Activated naive CD4-positive, alpha-beta T cell treated with anti-CD3 and anti-CD28 coated beads, Interleukin-2, amount 50 U/mL, for 24 hours (primary cell): ENCODE measurements around the gene RRAS2.
"Not testable (repeated sequence)": the region's sequence is repeated elsewhere in the genome, so short reads cannot be mapped to it uniquely, and the experiment has no call there.

Experiments used
- H3K27ac Mint-ChIP-seq: one replicate; pipeline ENCODE4 v1.8.0; 2021; ENCODE audit warnings: mild to moderate bottlenecking, mixed read lengths
- H3K27me3 Mint-ChIP-seq: one replicate; pipeline ENCODE4 v1.8.0; 2021; ENCODE audit warnings: mixed read lengths
- H3K36me3 Mint-ChIP-seq: one replicate; pipeline ENCODE4 v1.8.0; 2021; ENCODE audit warnings: mixed read lengths
- H3K4me1 Mint-ChIP-seq: one replicate; pipeline ENCODE4 v1.8.0; 2021; ENCODE audit warnings: mixed read lengths
- H3K4me3 Mint-ChIP-seq: one replicate; pipeline ENCODE4 v1.8.0; 2021; ENCODE audit warnings: mild to moderate bottlenecking, mixed read lengths
- H3K9me3 Mint-ChIP-seq: one replicate; pipeline ENCODE4 v1.8.0; 2021; ENCODE audit warnings: mixed read lengths

Gene RRAS2

GRCh38 chr11:14358729-14359439, at the start of gene RRAS2:
Gene RRAS2 (minus strand): TSS chr11:14359183. CDS start chr11:14358870, 313 bp downstream.
- H3K27me3 Mint-ChIP-seq: no peaks in the 10 kb centered on the region

GRCh38 chr11:14408612-14409011, 49.6 kb upstream of the RRAS2 start:
- Mint-ChIP-seq H3K9me3 (no peaks in the 10 kb centered on the region), H3K4me3 (no peak overlapping the region), H3K4me1 (peaks cover 8% of the 10 kb centered on the region), H3K36me3 (no peaks in the 10 kb centered on the region), H3K27me3 (no peaks in the 10 kb centered on the region), H3K27ac (no peak overlapping the region)

More at GRCh38 chr11:14358729-14359439, at the start of gene RRAS2:
- H3K4me3 Mint-ChIP-seq: peak within 1 kb of the TSS; percentile 99
- H3K27ac Mint-ChIP-seq: peak within 1 kb of the TSS; percentile 99
- H3K4me1 Mint-ChIP-seq: peaks cover 37% of the 10 kb centered on the region
- H3K9me3 Mint-ChIP-seq: no peaks in the 10 kb centered on the region
- H3K36me3 Mint-ChIP-seq: peaks cover 13% of the 10 kb centered on the region

DNA sequence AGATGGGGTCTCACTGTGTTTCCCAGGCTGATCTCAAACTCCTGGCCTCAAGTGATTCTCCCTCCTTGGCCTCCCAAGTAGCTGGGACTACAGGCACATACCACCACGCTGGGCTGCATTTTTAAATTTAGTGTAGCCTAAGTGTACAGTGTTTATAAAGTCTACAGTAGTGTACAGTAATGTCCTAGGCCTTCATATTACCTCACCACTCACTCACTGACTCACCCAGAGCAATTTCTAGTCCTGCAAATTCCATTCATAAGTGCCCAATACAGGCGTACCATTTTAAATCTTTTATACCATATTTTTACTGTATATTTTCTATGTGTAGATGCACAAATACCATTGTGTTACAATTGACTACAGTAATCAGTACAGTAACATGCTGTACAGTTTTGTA, 47.1 kb upstream of the RRAS2 start:
- H3K27ac Mint-ChIP-seq, H3K4me3 Mint-ChIP-seq, H3K36me3 Mint-ChIP-seq, H3K4me1 Mint-ChIP-seq, H3K27me3 Mint-ChIP-seq, H3K9me3 Mint-ChIP-seq: not testable (repeated sequence)

- not testable (repeated sequence) for H3K27me3 Mint-ChIP-seq, H3K9me3 Mint-ChIP-seq, H3K4me3 Mint-ChIP-seq, H3K27ac Mint-ChIP-seq, H3K36me3 Mint-ChIP-seq, H3K4me1 Mint-ChIP-seq
Measured at GRCh38 chr11:14403528-14403927, 44.5 kb upstream of the RRAS2 start.

DNA sequence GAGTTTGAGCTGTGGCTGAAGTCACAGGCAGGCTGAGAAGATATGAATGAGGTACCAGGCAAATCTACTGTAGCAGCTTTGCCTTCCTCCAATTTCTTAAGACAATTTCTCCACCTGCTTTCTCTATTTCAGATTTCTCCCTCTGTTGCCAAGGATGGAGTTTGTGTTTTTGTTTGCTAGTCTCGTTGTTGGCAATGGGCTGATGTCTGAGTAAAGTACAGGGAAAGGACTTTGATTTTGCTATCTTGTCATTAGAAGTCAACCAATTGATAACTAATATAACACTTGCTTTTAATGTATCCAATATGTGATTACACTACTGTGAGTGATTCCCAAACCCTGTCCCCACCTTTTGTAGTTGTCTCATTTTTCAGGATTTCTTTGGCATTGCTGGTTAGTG, 40.1 kb upstream of the RRAS2 start:
- Mint-ChIP-seq H3K36me3 (no peaks in the 10 kb centered on the region), H3K9me3 (no peaks in the 10 kb centered on the region), H3K27ac (no peak overlapping the region), H3K4me3 (no peak overlapping the region), H3K4me1 (no peaks in the 10 kb centered on the region), H3K27me3 (no peaks in the 10 kb centered on the region)

GRCh38 chr11:14396273-14396672, 37.3 kb upstream of the RRAS2 start:
- H3K27ac Mint-ChIP-seq: no peak overlapping the region
- H3K4me1 Mint-ChIP-seq: peaks cover 4% of the 10 kb centered on the region
- H3K27me3 Mint-ChIP-seq: no peaks in the 10 kb centered on the region
- H3K36me3 Mint-ChIP-seq: no peaks in the 10 kb centered on the region
- H3K4me3 Mint-ChIP-seq: no peak overlapping the region
- no peaks in the 10 kb centered on the region for H3K9me3 Mint-ChIP-seq

- Mint-ChIP-seq H3K36me3 (no peaks in the 10 kb centered on the region), H3K27me3 (no peaks in the 10 kb centered on the region), H3K4me3 (no peak overlapping the region), H3K4me1 (peaks cover 4% of the 10 kb centered on the region), H3K27ac (no peak overlapping the region), H3K9me3 (no peaks in the 10 kb centered on the region)
Measured at GRCh38 chr11:14393889-14394288, 34.9 kb upstream of the RRAS2 start.

DNA sequence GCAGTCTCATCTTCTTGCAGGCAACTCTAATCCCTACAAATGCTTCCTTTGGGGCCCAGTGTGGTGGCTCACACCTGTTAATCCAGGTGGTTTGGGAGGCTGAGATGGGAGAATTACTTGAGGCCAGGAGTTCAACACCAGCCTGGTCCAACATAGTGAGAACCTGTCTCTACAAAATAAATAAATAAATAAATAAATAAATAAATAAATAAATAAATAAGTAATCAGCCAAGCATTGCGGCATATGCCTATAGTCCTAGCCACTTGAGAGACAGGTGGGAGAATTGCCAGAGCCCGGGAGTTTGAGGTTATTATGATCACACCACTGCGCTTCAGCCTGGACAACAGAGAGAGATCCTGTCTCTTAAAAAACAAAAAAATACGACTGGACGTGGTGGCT, 34.1 kb upstream of the RRAS2 start:
- Mint-ChIP-seq H3K4me3 (no peak overlapping the region), H3K27ac (no peak overlapping the region), H3K36me3 (no peaks in the 10 kb centered on the region)

DNA sequence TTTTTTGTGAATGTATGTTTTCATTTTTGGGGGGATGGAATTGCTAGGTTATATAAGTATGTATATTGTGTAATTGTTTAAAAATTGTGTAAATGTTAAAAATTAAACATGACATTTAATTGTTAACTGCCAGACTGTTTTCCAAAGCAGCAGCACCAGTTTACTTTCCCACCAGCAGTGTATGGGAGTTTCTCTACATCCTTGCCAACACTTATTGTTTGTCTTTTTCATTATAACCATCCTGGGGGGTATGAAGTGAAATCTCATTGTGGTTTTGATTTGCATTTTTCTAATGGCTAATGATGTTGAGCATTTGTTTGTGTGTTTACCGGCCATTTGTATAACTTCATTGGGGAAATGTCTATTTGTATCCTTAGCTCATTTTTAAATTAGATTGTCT, 31.7 kb upstream of the RRAS2 start:
- Mint-ChIP-seq H3K9me3 (no peaks in the 10 kb centered on the region), H3K36me3 (no peaks in the 10 kb centered on the region), H3K4me3 (no peak overlapping the region), H3K27ac (no peak overlapping the region), H3K27me3 (no peaks in the 10 kb centered on the region), H3K4me1 (peaks cover 4% of the 10 kb centered on the region)

More for the DNA sequence above, 34.1 kb upstream of the RRAS2 start:
- Mint-ChIP-seq H3K9me3 (no peaks in the 10 kb centered on the region), H3K4me1 (peaks cover 4% of the 10 kb centered on the region), H3K27me3 (no peaks in the 10 kb centered on the region)

DNA sequence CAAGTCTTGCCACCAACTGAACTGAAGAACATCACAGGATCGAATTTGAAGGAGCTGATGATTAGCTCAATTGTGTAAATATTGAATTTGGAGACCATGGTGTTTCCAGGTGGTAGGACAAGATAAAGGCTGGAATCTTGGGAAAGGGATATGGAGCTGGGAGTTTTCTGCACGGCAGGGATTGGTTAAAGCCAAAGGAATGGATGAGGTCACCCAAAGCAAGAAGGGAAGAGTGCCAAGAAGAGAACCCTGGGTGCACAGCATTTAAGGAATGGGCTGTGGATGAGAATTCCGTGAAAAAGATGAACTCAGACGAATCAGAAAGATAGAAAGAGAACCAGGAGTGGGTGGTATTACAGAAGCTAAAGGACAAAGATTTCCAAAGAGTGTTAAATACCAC, 29.4 kb upstream of the RRAS2 start:
- H3K36me3 Mint-ChIP-seq: no peaks in the 10 kb centered on the region
- no peak overlapping the region for H3K27ac Mint-ChIP-seq
- H3K4me3 Mint-ChIP-seq: no peak overlapping the region
- H3K9me3 Mint-ChIP-seq: no peaks in the 10 kb centered on the region
- H3K4me1 Mint-ChIP-seq: no peaks in the 10 kb centered on the region
- H3K27me3 Mint-ChIP-seq: no peaks in the 10 kb centered on the region

GRCh38 chr11:14386895-14387480, 28.0 kb upstream of the RRAS2 start:
- Mint-ChIP-seq H3K36me3 (no peaks in the 10 kb centered on the region), H3K4me1 (no peaks in the 10 kb centered on the region), H3K9me3 (no peaks in the 10 kb centered on the region), H3K4me3 (no peak overlapping the region), H3K27me3 (peaks cover under 1% of the 10 kb centered on the region), H3K27ac (no peak overlapping the region)

GRCh38 chr11:14386081-14386480, 27.1 kb upstream of the RRAS2 start:
- Mint-ChIP-seq H3K36me3 (peaks cover 2% of the 10 kb centered on the region), H3K9me3 (no peaks in the 10 kb centered on the region), H3K4me1 (peaks cover 5% of the 10 kb centered on the region), H3K27ac (no peak overlapping the region), H3K4me3 (no peak overlapping the region), H3K27me3 (peaks cover 6% of the 10 kb centered on the region)

DNA sequence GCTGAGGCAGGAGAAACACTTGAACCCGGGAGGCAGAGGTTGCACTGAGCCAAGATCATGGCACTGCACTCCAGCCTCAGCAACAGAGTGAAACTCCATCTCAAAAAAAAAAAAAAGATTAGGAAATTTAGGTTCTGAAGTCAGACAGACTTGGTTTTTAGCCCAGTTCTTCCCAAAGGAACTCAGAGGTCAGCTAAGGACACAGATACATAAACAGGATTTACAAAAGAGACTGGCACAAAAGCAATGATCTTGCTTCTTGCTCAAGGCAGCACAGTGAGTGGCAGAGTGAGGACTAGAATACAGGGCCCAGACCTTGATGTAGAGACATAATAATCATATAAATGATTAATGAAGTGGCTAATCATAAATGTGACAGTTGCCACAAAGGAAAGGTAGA, 25.4 kb upstream of the RRAS2 start:
- Mint-ChIP-seq H3K36me3 (peaks cover 2% of the 10 kb centered on the region), H3K27me3 (peaks cover 10% of the 10 kb centered on the region), H3K9me3 (no peaks in the 10 kb centered on the region), H3K4me1 (peaks cover 5% of the 10 kb centered on the region), H3K27ac (no peak overlapping the region), H3K4me3 (no peak overlapping the region)

DNA sequence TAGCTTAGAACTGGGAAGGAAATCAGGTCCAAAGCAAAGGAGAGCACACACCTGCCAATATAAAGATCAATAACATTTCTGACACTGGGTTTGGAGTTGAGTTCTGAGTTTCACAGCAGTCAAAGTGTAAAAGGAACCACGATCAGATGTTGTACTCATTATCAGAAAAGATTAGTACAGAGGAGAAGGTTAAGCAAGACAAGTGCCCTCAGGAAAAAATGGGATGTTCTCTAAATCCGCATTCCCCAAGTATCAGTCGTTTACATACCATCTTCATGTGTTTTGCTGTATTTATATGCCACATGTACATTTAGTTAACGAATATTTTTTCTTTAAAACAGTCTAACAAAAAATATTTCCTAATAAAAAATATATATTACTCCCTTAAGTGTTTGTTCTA, 23.0 kb upstream of the RRAS2 start:
- Mint-ChIP-seq H3K4me1 (peaks cover 5% of the 10 kb centered on the region), H3K27ac (no peak overlapping the region), H3K9me3 (no peaks in the 10 kb centered on the region), H3K36me3 (peaks cover 2% of the 10 kb centered on the region), H3K4me3 (peak overlapping the region; percentile 76), H3K27me3 (peaks cover 14% of the 10 kb centered on the region)

DNA sequence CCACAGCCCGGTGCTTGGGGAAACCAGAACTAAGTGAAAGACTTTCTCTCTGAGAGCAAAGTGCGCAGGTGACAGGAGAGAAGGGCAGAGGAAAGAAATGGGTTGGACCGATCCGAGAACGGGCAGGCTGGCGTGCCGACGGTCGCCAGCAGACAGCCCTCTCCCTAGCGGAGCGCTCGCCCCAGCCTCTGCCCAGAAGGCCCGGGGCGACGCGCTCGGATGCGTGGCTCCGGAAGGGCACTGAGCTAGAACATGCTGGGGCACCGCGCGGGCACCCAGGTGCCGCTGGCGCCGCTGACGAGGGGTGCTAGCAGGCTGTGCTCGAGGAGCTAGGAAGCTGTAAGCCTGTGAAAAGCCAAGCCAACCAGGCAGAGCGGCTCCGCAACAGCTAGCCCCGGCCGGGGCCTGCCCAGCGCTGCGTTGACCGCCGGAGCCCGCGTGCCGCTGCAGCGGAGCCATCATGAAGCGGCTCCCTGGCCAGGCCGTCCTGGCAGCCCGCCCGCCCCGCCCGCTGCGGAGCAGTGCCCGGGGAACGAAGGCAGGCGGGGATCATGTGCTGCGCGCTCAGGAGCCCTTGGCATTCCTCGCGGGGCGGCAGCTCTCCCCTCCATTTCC, 22.1 kb upstream of the RRAS2 start:
- H3K36me3 Mint-ChIP-seq: peaks cover 2% of the 10 kb centered on the region
- H3K9me3 Mint-ChIP-seq: no peaks in the 10 kb centered on the region
- H3K27me3 Mint-ChIP-seq: peaks cover 15% of the 10 kb centered on the region
- H3K27ac Mint-ChIP-seq: no peak overlapping the region
- H3K4me1 Mint-ChIP-seq: peaks cover 5% of the 10 kb centered on the region
- H3K4me3 Mint-ChIP-seq: peak overlapping the region; percentile 76

- peak overlapping the region; percentile 74 for H3K4me3 Mint-ChIP-seq
- H3K27ac Mint-ChIP-seq: no peak overlapping the region
- peaks cover 4% of the 10 kb centered on the region for H3K36me3 Mint-ChIP-seq
- no peaks in the 10 kb centered on the region for H3K9me3 Mint-ChIP-seq
- H3K27me3 Mint-ChIP-seq: peaks cover 15% of the 10 kb centered on the region
- peaks cover 8% of the 10 kb centered on the region for H3K4me1 Mint-ChIP-seq
Measured at GRCh38 chr11:14380125-14380936, 21.3 kb upstream of the RRAS2 start.
